Right atrium auricular region (tissue), 2 donors: Measurements from ENCODE around the gene APOB. TPM values are rescaled to one million over a fixed set of nuclear protein-coding genes. Genes with fewer than 3 reads are reported as not detected.

Experiments used
- DNase-seq: peaks from one replicate; pipeline ENCODE4 v3.0.0-alpha.2; 2019; ENCODE audit warnings: low spot score
- H3K27ac ChIP-seq, 2 donors: fragments of 200-600 bp; sonication (generic); 1 replicate in 1 of 2; 2 replicates in 1 of 2; pipeline ENCODE4 v1.5.1; 2016 to 2019
- H3K27me3 ChIP-seq, 2 donors: fragments of 200-600 bp; sonication (generic); one replicate each; pipeline versions ENCODE4 v1.5.1 to v1.6.0; 2017 to 2019
- H3K36me3 ChIP-seq: fragments of 200-600 bp; sonication (generic); one replicate; pipeline ENCODE4 v1.5.1; 2016
- H3K4me1 ChIP-seq, 2 donors: fragments of 200-600 bp; sonication (generic); one replicate each; pipeline versions ENCODE4 v1.5.1 to v1.6.0; 2017 to 2019
- H3K4me3 ChIP-seq, 2 donors: fragments of 200-600 bp; sonication (generic); 1 replicate in 1 of 2; 2 replicates in 1 of 2; pipeline ENCODE4 v1.5.1; 2017 to 2019; ENCODE audit warnings: mild to moderate bottlenecking in 1 of 2, moderate library complexity in 1 of 2
- H3K9me3 ChIP-seq, 2 donors: fragments of 200-600 bp; sonication (generic); one replicate each; pipeline ENCODE4 v1.5.1; 2019
- CTCF ChIP-seq, 2 donors: fragments of 200-600 bp; sonication (generic); IDR thresholded peaks; one replicate each; pipeline ENCODE4 v1.5.1; 2019; ENCODE audit warnings: antibody characterized with exemption in 2 of 2
- total RNA-seq, 2 donors: library from RNA; depleted of rRNA; stranded (reverse); fragments of >200 nt; gene quantifications; one replicate each; pipeline ENCODE4 v1.1.0, GENCODE V29; 2016

The APOB gene
- total RNA-seq, 2 donors from 2014 or later: 20.1 to 45.3 TPM

- TF ChIP-seq CTCF (IDR thresholded peaks at IDR 0.05): no peak
- no peak for DNase-seq
- no peaks in the 10 kb centered on the region for H3K27me3 ChIP-seq
- no peaks in the 10 kb centered on the region for H3K36me3 ChIP-seq
- H3K4me1 ChIP-seq: no peaks in the 10 kb centered on the region
- H3K27ac ChIP-seq: no peak overlapping the region
- no peak overlapping the region for H3K4me3 ChIP-seq
- no peaks in the 10 kb centered on the region for H3K9me3 ChIP-seq
Measured at GRCh38 chr2:20988905-20989304, 55.0 kb downstream of the APOB start.

GRCh38 chr2:20986024-20986939 is 57.6 kb downstream of the APOB start:
- no peak overlapping the region for H3K27ac ChIP-seq
- H3K4me1 ChIP-seq: no peaks in the 10 kb centered on the region
- TF ChIP-seq CTCF (IDR thresholded peaks at IDR 0.05): no peak

GRCh38 chr2:20985062-20985461 is 58.8 kb downstream of the APOB start:
- Histone ChIP-seq H3K27me3 (no peaks in the 10 kb centered on the region), H3K9me3 (no peaks in the 10 kb centered on the region), H3K4me1 (no peaks in the 10 kb centered on the region), H3K4me3 (no peak overlapping the region), H3K27ac (no peak overlapping the region), H3K36me3 (no peaks in the 10 kb centered on the region)
- no peak for TF ChIP-seq CTCF (IDR thresholded peaks at IDR 0.05)
- no peak for DNase-seq

More at GRCh38 chr2:20986024-20986939, 57.6 kb downstream of the APOB start:
- Histone ChIP-seq H3K27me3 (no peaks in the 10 kb centered on the region), H3K9me3 (no peaks in the 10 kb centered on the region), H3K4me3 (no peak overlapping the region), H3K36me3 (no peaks in the 10 kb centered on the region)
- DNase-seq: no peak

- TF ChIP-seq CTCF (IDR thresholded peaks at IDR 0.05): no peak
- no peaks in the 10 kb centered on the region for H3K4me1 ChIP-seq
Measured at GRCh38 chr2:20984408-20984807, 59.5 kb downstream of the APOB start.

GRCh38 chr2:20983844-20984243 is 60.0 kb downstream of the APOB start:
- no peak for DNase-seq

More at GRCh38 chr2:20984408-20984807, 59.5 kb downstream of the APOB start:
- DNase-seq: no peak
- Histone ChIP-seq H3K36me3 (no peaks in the 10 kb centered on the region), H3K27me3 (no peaks in the 10 kb centered on the region), H3K27ac (no peak overlapping the region), H3K9me3 (no peaks in the 10 kb centered on the region), H3K4me3 (no peak overlapping the region)

More at GRCh38 chr2:20983844-20984243, 60.0 kb downstream of the APOB start:
- no peaks in the 10 kb centered on the region for H3K36me3 ChIP-seq
- no peaks in the 10 kb centered on the region for H3K9me3 ChIP-seq
- no peak overlapping the region for H3K27ac ChIP-seq
- H3K27me3 ChIP-seq: no peaks in the 10 kb centered on the region
- no peak overlapping the region for H3K4me3 ChIP-seq
- H3K4me1 ChIP-seq: no peaks in the 10 kb centered on the region
- TF ChIP-seq CTCF (IDR thresholded peaks at IDR 0.05): no peak
